ENCODE data around the gene RAD51D.

DNA sequence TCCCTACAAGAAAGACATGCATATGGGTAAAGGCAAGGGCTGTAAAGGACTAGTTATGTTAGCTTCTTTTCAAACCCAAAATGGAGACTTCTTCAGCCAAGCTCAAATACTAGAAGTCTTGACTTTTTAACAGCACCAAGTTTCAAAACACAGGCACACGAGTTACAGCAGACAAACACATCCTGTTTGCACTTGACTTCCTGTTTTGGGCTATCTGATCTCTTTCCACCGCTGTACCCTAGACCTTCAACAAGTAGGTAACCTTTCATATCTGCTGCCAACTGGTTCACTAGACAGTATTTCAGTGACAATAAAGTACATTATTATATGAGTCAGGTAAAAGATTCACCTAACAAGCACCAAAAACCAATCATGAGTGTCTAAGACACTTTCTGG is 68.5 kb downstream of the RAD51D start:
- no peak for TF ChIP-seq CTCF (IDR thresholded peaks at IDR 0.05)
- TF ChIP-seq, protein P1, sequence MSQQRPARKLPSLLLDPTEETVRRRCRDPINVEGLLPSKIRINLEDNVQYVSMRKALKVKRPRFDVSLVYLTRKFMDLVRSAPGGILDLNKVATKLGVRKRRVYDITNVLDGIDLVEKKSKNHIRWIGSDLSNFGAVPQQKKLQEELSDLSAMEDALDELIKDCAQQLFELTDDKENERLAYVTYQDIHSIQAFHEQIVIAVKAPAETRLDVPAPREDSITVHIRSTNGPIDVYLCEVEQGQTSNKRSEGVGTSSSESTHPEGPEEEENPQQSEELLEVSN (IDR thresholded peaks at IDR 0.05; ENCODE audit: borderline replicate concordance, low read depth) = no peak
- no peak for TF ChIP-seq RFX5 (IDR thresholded peaks at IDR 0.05)
- no peak for TF ChIP-seq MYC (IDR thresholded peaks at IDR 0.05; ENCODE audit: borderline replicate concordance, low read length)
- no peak for TF ChIP-seq NR3C1 (IDR thresholded peaks at IDR 0.05)
- no peak for TF ChIP-seq CEBPB (IDR thresholded peaks at IDR 0.05)
- TF ChIP-seq CBX8 (IDR thresholded peaks at IDR 0.05) = no peak
- TF ChIP-seq ZFP36 (IDR thresholded peaks at IDR 0.05; ENCODE audit: borderline replicate concordance, partially characterized antibody) = no peak
